Measurements from ENCODE around the gene YAP1. TPM values are rescaled to one million over a fixed set of nuclear protein-coding genes. Genes with fewer than 3 reads are reported as not detected.

YAP1 gene
- polyA plus RNA-seq (2012; ENCODE audit: missing spikeins) = 0.13 TPM

- DNase-seq (ENCODE audit: insufficient read length) (peak; percentile 44), FAIRE-seq (peak; percentile 58)
- no peak for TF ChIP-seq POLR2A (IDR thresholded peaks at IDR 0.05; ENCODE audit: low read depth, low read length)
Measured at GRCh38 chr11:102109896-102110760, at the start of gene YAP1. Gene YAP1, plus strand, starts transcription at chr11:102110447. Its CDS starts 402 bp downstream, at chr11:102110849.

GRCh38 chr11:102061276-102061675 is 49.0 kb upstream of the YAP1 start:
- TF ChIP-seq POLR2AphosphoS5 (IDR thresholded peaks at IDR 0.05; ENCODE audit: low read depth, low read length) (no peak), POLR2A (IDR thresholded peaks at IDR 0.05; ENCODE audit: low read depth, low read length) (no peak), TAF1 (IDR thresholded peaks at IDR 0.05; ENCODE audit: borderline replicate concordance, low read depth, low read length) (no peak)
- DNase-seq (ENCODE audit: insufficient read length) (no peak), FAIRE-seq (no peak)

- no peak for DNase-seq (ENCODE audit: insufficient read length)
- FAIRE-seq = no peak
- TF ChIP-seq TAF1 (IDR thresholded peaks at IDR 0.05; ENCODE audit: borderline replicate concordance, low read depth, low read length) (no peak), POLR2A (IDR thresholded peaks at IDR 0.05; ENCODE audit: low read depth, low read length) (no peak), POLR2AphosphoS5 (IDR thresholded peaks at IDR 0.05; ENCODE audit: low read depth, low read length) (no peak)
Measured at GRCh38 chr11:102062106-102062505, 48.1 kb upstream of the YAP1 start.

GRCh38 chr11:102064316-102064715 is 45.9 kb upstream of the YAP1 start:
- FAIRE-seq (no peak), DNase-seq (ENCODE audit: insufficient read length) (no peak)
- TF ChIP-seq TAF1 (IDR thresholded peaks at IDR 0.05; ENCODE audit: borderline replicate concordance, low read depth, low read length) (no peak), POLR2A (IDR thresholded peaks at IDR 0.05; ENCODE audit: low read depth, low read length) (no peak), POLR2AphosphoS5 (IDR thresholded peaks at IDR 0.05; ENCODE audit: low read depth, low read length) (no peak)

- DNase-seq (ENCODE audit: insufficient read length) = no peak
- FAIRE-seq = no peak
- no peak for TF ChIP-seq POLR2A (IDR thresholded peaks at IDR 0.05; ENCODE audit: low read depth, low read length)
- no peak for TF ChIP-seq POLR2AphosphoS5 (IDR thresholded peaks at IDR 0.05; ENCODE audit: low read depth, low read length)
- TF ChIP-seq TAF1 (IDR thresholded peaks at IDR 0.05; ENCODE audit: borderline replicate concordance, low read depth, low read length) = no peak
Measured at GRCh38 chr11:102070766-102071165, 39.5 kb upstream of the YAP1 start.

GRCh38 chr11:102071497-102072472 is 38.5 kb upstream of the YAP1 start:
- no peak for DNase-seq (ENCODE audit: insufficient read length)
- FAIRE-seq = no peak
- TF ChIP-seq POLR2AphosphoS5 (IDR thresholded peaks at IDR 0.05; ENCODE audit: low read depth, low read length) = no peak
- no peak for TF ChIP-seq TAF1 (IDR thresholded peaks at IDR 0.05; ENCODE audit: borderline replicate concordance, low read depth, low read length)
- TF ChIP-seq POLR2A (IDR thresholded peaks at IDR 0.05; ENCODE audit: low read depth, low read length) = no peak

- FAIRE-seq (no peak), DNase-seq (ENCODE audit: insufficient read length) (no peak)
- TF ChIP-seq POLR2AphosphoS5 (IDR thresholded peaks at IDR 0.05; ENCODE audit: low read depth, low read length) (no peak), POLR2A (IDR thresholded peaks at IDR 0.05; ENCODE audit: low read depth, low read length) (no peak), TAF1 (IDR thresholded peaks at IDR 0.05; ENCODE audit: borderline replicate concordance, low read depth, low read length) (no peak)
Measured at GRCh38 chr11:102073253-102073652, 37.0 kb upstream of the YAP1 start.

- DNase-seq (ENCODE audit: insufficient read length) = no peak
- TF ChIP-seq TAF1 (IDR thresholded peaks at IDR 0.05; ENCODE audit: borderline replicate concordance, low read depth, low read length) (no peak), POLR2AphosphoS5 (IDR thresholded peaks at IDR 0.05; ENCODE audit: low read depth, low read length) (no peak), POLR2A (IDR thresholded peaks at IDR 0.05; ENCODE audit: low read depth, low read length) (no peak)
- no peak for FAIRE-seq
Measured at GRCh38 chr11:102079625-102080024, 30.6 kb upstream of the YAP1 start.

- no peak for DNase-seq (ENCODE audit: insufficient read length)
- TF ChIP-seq TAF1 (IDR thresholded peaks at IDR 0.05; ENCODE audit: borderline replicate concordance, low read depth, low read length) = no peak
- TF ChIP-seq POLR2A (IDR thresholded peaks at IDR 0.05; ENCODE audit: low read depth, low read length) = no peak
- no peak for TF ChIP-seq POLR2AphosphoS5 (IDR thresholded peaks at IDR 0.05; ENCODE audit: low read depth, low read length)
- no peak for FAIRE-seq
Measured at GRCh38 chr11:102081313-102081712, 28.9 kb upstream of the YAP1 start.

GRCh38 chr11:102085864-102086551 is 24.2 kb upstream of the YAP1 start:
- FAIRE-seq = no peak
- DNase-seq (ENCODE audit: insufficient read length) = no peak
- TF ChIP-seq POLR2AphosphoS5 (IDR thresholded peaks at IDR 0.05; ENCODE audit: low read depth, low read length) (no peak), POLR2A (IDR thresholded peaks at IDR 0.05; ENCODE audit: low read depth, low read length) (no peak), TAF1 (IDR thresholded peaks at IDR 0.05; ENCODE audit: borderline replicate concordance, low read depth, low read length) (no peak)

GRCh38 chr11:102097186-102097585 is 13.1 kb upstream of the YAP1 start:
- TF ChIP-seq POLR2AphosphoS5 (IDR thresholded peaks at IDR 0.05; ENCODE audit: low read depth, low read length) (no peak), TAF1 (IDR thresholded peaks at IDR 0.05; ENCODE audit: borderline replicate concordance, low read depth, low read length) (no peak), POLR2A (IDR thresholded peaks at IDR 0.05; ENCODE audit: low read depth, low read length) (no peak)
- DNase-seq (ENCODE audit: insufficient read length) (no peak), FAIRE-seq (no peak)

Measured in GM12892 (cell line).